ENCODE data around the gene COL11A2.
"Not testable (repeated sequence)": the region's sequence is repeated elsewhere in the genome, so short reads cannot be mapped to it uniquely, and the experiment has no call there.

Gene COL11A2

DNA sequence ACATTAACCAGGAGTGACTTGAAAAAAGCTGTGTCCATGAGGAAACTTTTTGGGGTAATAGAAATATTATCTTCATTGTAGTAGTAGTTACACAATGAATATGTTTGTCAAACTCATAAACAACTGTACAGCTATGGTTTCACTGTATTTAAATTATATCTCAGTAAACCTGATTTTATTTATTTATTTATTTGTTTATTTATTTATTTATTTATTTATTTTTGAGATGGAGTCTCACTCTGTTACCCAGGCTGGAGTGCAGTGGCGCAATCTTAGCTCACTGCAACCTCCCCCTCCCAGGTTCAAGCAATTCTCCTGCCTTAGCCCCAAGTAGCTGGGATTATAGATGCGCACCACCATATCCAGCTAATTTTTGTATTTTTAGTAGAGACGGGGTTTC lies 41.7 kb downstream of the COL11A2 start:
- DNase-seq: not testable (repeated sequence)

- no peak for DNase-seq
Measured at GRCh38 chr6:33147807-33148666, 44.2 kb downstream of the COL11A2 start.

DNA sequence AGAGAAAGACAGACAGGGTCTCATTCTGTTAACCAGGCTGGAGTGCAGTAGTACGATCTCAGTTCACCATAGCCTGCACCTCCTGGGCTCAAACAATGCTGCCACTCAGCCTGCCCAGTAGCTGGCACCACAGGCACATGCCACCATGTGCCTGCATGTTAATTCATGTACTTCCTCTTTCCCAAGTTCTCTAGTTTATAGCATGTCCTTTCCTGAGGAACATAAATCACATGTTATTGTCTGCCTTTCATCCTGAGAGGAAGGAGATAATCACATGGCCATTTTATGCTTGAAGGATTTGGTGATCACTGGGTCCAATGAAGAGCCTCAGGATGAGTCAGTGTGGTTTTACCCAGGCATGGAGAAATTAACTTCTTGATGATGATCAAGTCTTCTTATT lies 47.9 kb downstream of the COL11A2 start:
- no peak for DNase-seq

DNA sequence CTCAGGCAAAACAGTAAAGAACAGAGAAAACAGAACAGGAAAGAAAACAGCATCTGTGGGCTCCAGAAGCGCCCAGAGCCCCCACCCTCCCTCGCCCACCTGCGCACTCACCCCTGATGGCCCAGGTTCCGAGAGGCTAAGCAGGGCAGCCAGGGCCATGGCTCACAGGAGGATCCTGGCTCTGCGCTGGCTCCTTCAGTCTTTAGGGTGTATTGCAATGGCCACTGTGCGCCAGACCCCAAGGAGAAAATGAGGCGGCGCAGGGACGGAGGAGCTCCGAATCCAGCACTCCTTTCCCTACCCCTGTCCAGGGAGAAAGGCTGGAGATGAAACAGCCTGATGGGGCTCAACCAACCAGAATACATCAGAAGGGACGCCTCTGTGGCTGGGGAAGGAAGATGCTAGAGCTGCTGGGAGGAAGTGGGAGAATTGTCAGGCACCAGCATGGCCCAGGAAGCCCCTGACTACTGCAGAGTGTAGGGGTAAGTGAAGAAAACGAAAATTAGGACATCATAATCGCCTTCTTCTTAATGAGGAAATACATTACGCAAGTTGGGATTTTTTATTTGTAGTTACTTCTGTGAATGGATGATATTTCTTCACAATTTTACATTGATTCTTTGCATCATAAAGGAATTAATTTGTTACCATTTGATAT lies 49.0 kb downstream of the COL11A2 start:
- no peak for DNase-seq

- DNase-seq: no peak
Measured at GRCh38 chr6:33142501-33143070, 49.7 kb downstream of the COL11A2 start.

DNA sequence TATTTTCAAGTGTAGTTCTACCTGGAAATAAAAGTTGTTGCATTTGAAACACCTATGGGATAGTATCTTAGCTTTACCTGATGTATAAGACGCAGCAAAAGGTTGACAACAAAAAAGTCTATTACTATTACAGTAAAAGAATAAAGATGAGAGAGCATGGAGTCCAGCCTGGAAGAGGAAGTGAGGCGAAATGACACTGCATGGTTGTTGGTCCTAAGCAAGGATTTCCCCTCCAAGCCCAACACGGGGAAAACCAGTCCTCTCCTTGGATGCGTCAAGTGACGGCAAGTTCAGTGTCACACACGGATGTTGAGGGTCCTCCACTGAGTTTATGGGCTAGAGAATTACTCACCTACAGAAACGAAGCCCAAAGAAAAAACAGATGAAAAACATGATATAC lies 51.7 kb downstream of the COL11A2 start:
- DNase-seq: no peak

GRCh38 chr6:33139596-33140206 lies 52.6 kb downstream of the COL11A2 start:
- DNase-seq: no peak

DNA sequence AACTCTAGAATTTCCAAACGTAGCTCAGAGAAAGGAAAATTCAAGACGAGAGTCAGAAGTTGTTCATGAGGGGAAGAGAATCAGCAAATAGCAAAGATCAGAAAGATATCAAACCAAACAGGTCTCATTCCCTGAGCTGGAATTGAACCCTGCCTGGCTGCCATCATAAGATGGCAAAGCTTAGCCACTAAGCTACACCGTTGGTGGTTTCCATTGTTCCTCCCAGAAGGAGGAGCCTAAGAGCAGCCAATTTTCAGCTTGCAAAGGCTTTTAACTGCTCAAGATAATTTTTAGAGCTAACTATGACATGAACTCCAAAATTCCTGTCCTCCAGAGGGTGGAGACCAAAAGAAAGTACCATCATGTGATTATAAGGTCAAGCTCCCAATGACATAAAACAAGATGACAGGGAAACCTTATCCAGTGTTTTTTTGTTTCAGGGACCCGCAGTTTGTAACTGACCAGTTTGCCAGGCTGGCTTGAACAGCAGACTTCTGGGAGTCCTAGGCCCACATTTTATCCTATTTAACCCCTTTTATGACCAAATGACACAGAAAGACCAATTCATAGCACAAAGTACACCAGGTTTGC lies 55.9 kb downstream of the COL11A2 start:
- no peak for DNase-seq

DNA sequence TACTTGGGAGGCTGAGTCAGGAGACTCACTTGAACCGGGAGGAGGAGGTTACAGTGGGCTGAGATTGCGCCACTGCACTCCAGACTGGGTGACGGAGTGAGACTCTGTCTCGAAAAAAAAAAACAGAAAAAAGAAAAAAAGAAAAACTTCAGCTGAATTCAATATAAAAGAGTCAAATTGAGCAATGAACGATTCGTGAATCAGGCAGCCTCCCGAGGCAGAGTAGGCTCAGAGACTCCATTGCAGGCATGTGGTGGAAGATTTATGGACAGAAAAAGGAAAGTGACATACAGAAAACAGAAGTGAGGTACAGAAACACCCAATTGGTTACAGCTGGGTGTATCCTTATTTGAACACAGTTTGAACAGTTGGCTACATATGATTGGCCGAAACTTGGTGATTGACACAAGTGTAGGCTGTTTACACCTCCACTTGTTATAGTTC lies 60.2 kb downstream of the COL11A2 start:
- no peak for DNase-seq

- no peak for DNase-seq
Measured at GRCh38 chr6:33128318-33128717, 63.9 kb downstream of the COL11A2 start.

GRCh38 chr6:33126101-33126714 lies 66.1 kb downstream of the COL11A2 start:
- DNase-seq: peak; percentile 79

GRCh38 chr6:33124947-33125346 lies 67.3 kb downstream of the COL11A2 start:
- no peak for DNase-seq

DNA sequence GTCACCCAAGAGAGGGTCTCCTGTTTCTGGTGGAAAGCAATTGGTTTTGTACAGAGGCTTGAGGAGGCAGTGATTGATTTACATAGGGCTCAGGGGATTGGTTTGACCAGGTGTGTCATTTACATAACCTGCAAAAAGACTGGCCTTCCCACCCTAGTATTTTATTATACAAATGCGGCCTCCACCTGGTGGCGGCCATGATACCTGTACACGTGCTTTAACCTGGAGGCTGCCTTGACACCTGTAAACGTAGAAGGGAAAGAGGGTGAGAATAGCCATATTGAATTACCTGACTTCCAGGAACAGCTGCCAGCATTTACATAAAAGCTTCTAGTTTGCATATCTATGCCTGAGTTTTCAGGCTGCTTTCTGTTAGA lies 67.8 kb downstream of the COL11A2 start:
- no peak for DNase-seq

DNA sequence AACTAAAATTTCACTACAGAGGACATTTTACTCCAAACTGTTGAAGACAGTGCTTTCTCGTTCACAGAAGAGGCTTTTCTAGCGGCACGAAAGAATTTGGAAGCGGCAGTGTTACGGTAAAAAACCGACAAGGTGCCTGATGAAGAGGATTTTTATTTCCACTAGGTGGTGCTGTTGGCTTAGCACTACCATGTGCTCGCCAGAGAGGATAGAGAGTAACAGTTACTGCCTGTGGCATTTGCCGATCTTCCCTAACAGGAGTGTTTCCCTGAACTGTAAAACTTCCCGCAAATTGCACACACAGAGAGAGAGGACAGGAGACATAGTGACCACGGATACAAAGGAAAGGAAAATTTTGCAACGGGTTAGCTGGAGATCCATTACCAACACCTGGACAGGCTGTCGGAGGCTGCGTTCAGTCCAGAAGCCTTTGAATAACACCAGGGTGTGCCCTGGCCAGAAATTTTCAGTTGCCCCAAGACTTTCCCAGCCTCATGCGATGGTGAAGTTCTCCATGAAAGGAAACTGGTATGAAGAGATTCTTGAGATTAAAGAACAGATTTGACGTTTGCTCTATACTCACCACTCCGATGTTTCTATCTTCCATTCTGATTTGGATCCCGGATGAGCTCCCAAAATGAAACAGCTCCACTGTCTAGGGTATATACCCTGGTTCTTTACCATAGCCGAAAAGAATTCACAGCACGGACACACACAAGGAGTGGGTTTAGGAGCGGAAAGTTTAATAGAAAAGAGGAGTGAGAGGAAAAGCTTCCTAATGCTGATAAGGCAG lies 68.3 kb downstream of the COL11A2 start:
- peak; percentile 23 for DNase-seq

DNA sequence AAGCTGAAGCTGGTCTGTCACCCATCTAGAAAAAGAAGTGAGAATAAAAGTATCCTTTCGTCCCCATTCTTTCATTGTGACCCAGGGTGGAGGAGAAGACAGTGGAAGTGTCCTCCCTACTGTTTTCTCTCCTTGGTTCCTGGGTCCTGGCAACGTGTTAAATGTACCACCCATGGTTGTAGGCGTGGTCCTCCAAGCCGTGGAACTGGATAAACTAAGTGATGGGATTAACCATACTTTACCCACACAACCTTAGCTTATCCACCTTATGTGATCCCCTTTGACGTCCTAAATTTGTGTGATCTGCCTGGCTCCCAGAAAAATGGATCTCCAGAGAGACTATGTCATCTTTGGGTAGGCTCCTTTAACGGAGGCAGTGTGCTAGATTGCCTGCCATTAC lies 69.1 kb downstream of the COL11A2 start:
- no peak for DNase-seq

DNA sequence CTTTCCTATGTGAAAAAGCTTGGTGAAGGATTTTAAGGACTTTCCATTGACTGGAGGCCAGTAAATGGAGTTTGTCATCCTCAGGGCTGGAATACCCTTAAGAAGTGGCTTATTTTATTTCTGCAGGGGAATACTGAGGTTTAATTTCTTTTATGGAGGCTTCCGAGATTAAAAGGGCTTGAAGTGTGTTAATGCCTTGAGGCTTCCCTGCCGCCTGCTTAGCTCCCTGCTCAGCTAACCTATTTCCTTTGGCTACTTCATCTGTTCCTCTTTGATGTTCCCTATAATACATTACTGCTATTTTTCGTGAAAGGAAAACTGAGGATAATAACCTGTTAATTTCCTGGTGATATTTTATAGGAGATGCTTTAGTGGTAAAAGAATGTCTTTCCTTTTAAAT lies 72.3 kb downstream of the COL11A2 start:
- no peak for DNase-seq

DNA sequence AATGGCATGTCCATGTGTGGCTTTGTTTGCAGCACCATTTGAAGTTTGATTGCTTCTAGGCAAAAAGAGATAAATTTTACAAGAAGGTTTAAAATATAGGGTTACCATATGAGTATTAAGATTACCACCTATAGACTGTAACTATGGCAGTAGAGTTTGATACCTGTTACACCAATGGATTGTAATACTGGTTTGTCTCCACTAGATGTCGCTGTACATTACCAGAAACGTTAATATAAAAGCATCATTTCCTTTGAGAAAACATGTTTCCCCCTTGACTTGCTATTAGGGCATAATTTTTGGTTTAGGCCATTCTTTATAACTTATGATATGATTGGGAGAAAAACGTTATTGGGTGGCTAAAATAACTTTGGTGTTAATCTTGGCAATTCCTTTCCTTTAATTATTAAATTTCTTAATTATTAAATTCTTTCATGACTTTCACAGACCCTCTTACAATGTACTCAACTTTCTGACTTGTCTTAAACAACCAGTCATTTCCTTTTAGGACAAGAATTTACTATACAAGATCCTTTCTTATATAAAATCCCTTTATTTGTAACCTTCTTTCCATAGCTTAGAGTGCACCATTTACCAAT lies 73.6 kb downstream of the COL11A2 start:
- no peak for DNase-seq

- no peak for DNase-seq
Measured at GRCh38 chr6:33117811-33118277, 74.4 kb downstream of the COL11A2 start.

- DNase-seq: peak; percentile 11
Measured at GRCh38 chr6:33116841-33117711, 75.2 kb downstream of the COL11A2 start.

DNA sequence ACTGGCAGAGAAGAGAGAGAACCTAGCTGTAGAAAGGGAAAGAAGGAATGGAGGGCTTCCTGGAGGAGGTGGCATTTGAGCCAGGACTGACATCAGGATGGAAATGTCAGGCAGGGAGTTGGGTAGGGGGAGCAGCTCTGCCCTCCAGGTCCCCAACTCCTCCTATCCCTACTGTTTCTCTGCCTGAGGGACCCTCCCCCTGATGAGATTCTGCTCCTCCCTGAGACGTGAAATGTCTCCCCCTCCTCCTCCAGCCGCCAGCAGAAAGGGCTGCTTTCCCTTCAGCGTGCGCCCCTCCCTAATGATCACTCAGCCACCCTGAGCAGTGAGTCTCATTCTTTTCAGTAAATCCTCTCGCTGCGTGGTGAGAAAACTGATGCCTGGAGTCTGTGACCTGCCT lies 75.8 kb downstream of the COL11A2 start:
- DNase-seq: no peak

All from stimulated activated CD4-positive, alpha-beta T cell treated with anti-CD3 and anti-CD28 coated beads, Interleukin-15, amount 100 ng/mL, for 24 hours (primary cell).